ENCODE measurements around the gene ARIH2.

DNA sequence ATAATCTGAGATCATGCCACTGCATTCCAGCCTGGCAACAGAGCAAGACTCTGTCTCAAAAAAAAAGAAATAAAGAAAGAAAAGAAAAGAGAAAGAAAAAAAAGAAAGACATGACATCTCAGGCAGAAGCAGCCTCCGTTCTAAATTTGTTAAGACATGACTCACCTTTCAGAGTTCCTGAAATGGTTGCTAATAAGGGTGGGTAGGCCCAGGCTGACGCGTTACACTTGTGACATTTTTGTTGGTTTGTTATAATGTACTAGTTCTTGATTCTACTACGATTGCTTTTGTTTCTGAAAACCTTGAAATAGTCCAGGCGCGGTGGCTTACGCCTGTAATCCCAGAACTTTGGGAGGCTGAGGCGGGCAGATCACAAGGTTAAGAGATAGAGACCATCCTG, 41.0 kb upstream of the ARIH2 start:
- TF ChIP-seq, protein P1, sequence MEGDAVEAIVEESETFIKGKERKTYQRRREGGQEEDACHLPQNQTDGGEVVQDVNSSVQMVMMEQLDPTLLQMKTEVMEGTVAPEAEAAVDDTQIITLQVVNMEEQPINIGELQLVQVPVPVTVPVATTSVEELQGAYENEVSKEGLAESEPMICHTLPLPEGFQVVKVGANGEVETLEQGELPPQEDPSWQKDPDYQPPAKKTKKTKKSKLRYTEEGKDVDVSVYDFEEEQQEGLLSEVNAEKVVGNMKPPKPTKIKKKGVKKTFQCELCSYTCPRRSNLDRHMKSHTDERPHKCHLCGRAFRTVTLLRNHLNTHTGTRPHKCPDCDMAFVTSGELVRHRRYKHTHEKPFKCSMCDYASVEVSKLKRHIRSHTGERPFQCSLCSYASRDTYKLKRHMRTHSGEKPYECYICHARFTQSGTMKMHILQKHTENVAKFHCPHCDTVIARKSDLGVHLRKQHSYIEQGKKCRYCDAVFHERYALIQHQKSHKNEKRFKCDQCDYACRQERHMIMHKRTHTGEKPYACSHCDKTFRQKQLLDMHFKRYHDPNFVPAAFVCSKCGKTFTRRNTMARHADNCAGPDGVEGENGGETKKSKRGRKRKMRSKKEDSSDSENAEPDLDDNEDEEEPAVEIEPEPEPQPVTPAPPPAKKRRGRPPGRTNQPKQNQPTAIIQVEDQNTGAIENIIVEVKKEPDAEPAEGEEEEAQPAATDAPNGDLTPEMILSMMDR (IDR thresholded peaks at IDR 0.05), result no peak
- no peak for TF ChIP-seq POLR2A (IDR thresholded peaks at IDR 0.05)
